Heart left ventricle (tissue), 16 donors: ENCODE results near the gene PUS3. TPM values are rescaled to one million over a fixed set of nuclear protein-coding genes. Genes with fewer than 3 reads are reported as not detected.
"Not testable (repeated sequence)": the region's sequence is repeated elsewhere in the genome, so short reads cannot be mapped to it uniquely, and the experiment has no call there.

ENCODE experiments used
- ATAC-seq, 4 donors: fragments of 200-7000 bp; cut with Tn5 transposase; one replicate each; pipeline ENCODE4 v1.9.1; 2020 to 2022; ENCODE audit warnings: moderate library complexity in 4 of 4, mild to moderate bottlenecking in 3 of 4, moderate number of reproducible peaks in 1 of 4
- DNase-seq, 5 donors: peaks; one replicate each; pipeline ENCODE4 v3.0.0-alpha.2; 2020
- H3K27ac ChIP-seq, 12 donors: fragments of 200-600 bp; sonication (generic) in 4 of 12; one replicate each; pipeline versions ENCODE4 v1.5.0 to v1.8.0; 2016 to 2022; ENCODE audit warnings: mild to moderate bottlenecking in 2 of 12
- H3K27me3 ChIP-seq, 9 donors: fragments of 200-600 bp; sonication (generic) in 2 of 9; one replicate each; pipeline versions ENCODE4 v1.5.1 to v1.8.0; 2016 to 2022; ENCODE audit warnings: mild to moderate bottlenecking in 3 of 9
- H3K36me3 ChIP-seq, 9 donors: fragments of 200-600 bp; sonication (generic) in 2 of 9; one replicate each; pipeline versions ENCODE4 v1.5.0 to v1.8.0; 2018 to 2022; ENCODE audit warnings: mild to moderate bottlenecking in 2 of 9
- H3K4me1 ChIP-seq, 12 donors: fragments of 200-600 bp; sonication (generic) in 4 of 12; one replicate each; pipeline versions ENCODE4 v1.5.0 to v1.8.0; 2016 to 2022; ENCODE audit warnings: mild to moderate bottlenecking in 3 of 12
- H3K4me3 ChIP-seq, 12 donors: fragments of 200-600 bp; sonication (generic) in 4 of 12; one replicate each; pipeline versions ENCODE4 v1.5.0 to v1.8.0; 2017 to 2022; ENCODE audit warnings: mild to moderate bottlenecking in 9 of 12, moderate library complexity in 4 of 12
- H3K9me3 ChIP-seq, 12 donors: fragments of 200-600 bp; sonication (generic) in 4 of 12; one replicate each; pipeline versions ENCODE4 v1.5.0 to v1.8.0; 2016 to 2022; ENCODE audit warnings: mild to moderate bottlenecking in 1 of 12
- POLR2A ChIP-seq, 2 donors: fragments of 450-650 bp; IDR thresholded peaks; one replicate each; pipeline ENCODE4 v1.6.1; 2017; ENCODE audit warnings: antibody characterized with exemption in 2 of 2, mild to moderate bottlenecking in 2 of 2, moderate library complexity in 2 of 2
- WGBS, 4 donors: extraction: QIAGEN DNeasy Blood & Tissue Kit in 2 of 4; methylation state at CpG; one replicate each; pipeline versions ENCODE4 v1.1.5 to v1.1.7; 2013 to 2018; 5-methylcytosine and 5-hydroxymethylcytosine counted together
- intact Hi-C, 10 donors: fragments of 100-400 bp; cut with DNase I; formaldehyde crosslinking; loops; one replicate each; pipeline versions ENCODE4 v1.11.1 to v1.14.2; 2022
- polyA plus RNA-seq, 2 donors: library from polyadenylated mRNA; stranded (reverse); fragments of 200-250 nt; gene quantifications; one replicate each; pipeline ENCODE4 v1.2.3, GENCODE V29; 2013
- total RNA-seq, 9 donors: library from RNA; depleted of rRNA in 2 of 9; stranded (reverse); fragments of >200 nt in 2 of 9; fragmentation: NEBNext Ultra II Directional in 3 of 9; extraction: Animal tissue kit (Norgen Biotek cat#: 25700) in 3 of 9; gene quantifications; one replicate each; pipeline versions ENCODE4 v1.1.0 to v1.2.4, GENCODE V29; 2016 to 2023
- TF ChIP-seq, protein P1 (sequence below), 12 donors: fragments of 200-600 bp; sonication (generic) in 4 of 12; IDR thresholded peaks; one replicate each; pipeline versions ENCODE4 v1.5.0 to v1.8.0; 2018 to 2022; ENCODE audit warnings: antibody characterized with exemption in 12 of 12, mild to moderate bottlenecking in 5 of 12
- donor health status: ischemic (EF 13 %, LVEDD 7.1; RV severe dilation, severe dysfunction).
- donor health status: healthy with polysubstance abuse.
- donor health status: DM: no; HTN: yes; CAD: no.
- donor health status: DM: no; HTN: no; CAD: no.
- donor health status: ischemic (EF 25% LVEDD 6.9; RV normal size, moderate dysfunction).
- donor health status: ischemic (EF 25% LVEDD 5.7; RV mildly dilated, moderate dysfunction).
- donor health status: healthy.
- donor health status: DM: yes; HTN: yes; CAD: no.
- donor health status: ischemic (EF 35%, LVEDD 5.7; RV mildly dilated, moderate dysfunction).
- donor health status: nonischemic (EF 11% LVEDD 7.7; RV severe dilation, severe dysfunction).
- donor health status: DM: yes; HTN: yes; CAD: no.
- donor health status: PGD.
- donor health status: ischemic (EF 29% LVEDD 5.4; RV normal size, mild dysfunction).
- donor health status: nonischemic (EF 23%, LVEDD 6.1; RV moderate dilation, normal function).

Gene PUS3
- total and polyA plus RNA-seq, 11 donors: 5.4 to 11.0 (median 8.3) TPM

DNA sequence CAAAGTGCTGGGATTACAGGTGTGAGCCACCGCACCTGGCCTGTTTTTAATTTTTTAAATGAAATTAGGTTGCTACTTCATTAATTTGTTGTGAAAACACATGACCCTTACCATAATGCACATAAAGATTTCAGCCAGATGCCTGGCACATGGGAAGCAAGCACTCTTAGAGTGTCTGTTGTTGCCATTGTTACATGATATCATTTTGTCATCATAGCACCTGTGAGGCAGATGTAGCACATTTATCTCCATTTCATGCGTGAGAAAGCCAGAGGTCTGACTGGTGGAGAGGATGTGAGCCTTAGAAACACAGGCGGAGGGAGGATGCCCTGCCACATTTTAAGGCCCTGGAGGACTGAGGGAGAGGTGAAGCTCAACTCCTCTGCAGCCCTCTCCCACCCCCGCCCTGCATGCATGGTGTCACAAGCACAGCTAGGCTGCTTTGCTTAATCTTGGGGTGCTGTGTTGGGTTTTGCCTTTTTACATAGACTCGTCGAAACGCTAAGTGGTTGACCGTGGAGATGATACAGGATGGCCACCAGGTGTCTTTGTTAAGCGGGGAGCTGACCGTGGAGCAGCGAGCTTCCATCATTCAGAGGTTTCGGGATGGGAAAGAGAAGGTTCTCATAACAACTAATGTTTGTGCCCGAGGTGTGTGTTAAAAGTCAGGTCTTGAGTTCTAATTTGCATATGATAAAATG is 15.3 kb upstream of the PUS3 start:
- TF ChIP-seq, protein P1, sequence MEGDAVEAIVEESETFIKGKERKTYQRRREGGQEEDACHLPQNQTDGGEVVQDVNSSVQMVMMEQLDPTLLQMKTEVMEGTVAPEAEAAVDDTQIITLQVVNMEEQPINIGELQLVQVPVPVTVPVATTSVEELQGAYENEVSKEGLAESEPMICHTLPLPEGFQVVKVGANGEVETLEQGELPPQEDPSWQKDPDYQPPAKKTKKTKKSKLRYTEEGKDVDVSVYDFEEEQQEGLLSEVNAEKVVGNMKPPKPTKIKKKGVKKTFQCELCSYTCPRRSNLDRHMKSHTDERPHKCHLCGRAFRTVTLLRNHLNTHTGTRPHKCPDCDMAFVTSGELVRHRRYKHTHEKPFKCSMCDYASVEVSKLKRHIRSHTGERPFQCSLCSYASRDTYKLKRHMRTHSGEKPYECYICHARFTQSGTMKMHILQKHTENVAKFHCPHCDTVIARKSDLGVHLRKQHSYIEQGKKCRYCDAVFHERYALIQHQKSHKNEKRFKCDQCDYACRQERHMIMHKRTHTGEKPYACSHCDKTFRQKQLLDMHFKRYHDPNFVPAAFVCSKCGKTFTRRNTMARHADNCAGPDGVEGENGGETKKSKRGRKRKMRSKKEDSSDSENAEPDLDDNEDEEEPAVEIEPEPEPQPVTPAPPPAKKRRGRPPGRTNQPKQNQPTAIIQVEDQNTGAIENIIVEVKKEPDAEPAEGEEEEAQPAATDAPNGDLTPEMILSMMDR (IDR thresholded peaks at IDR 0.05): no peak
- TF ChIP-seq POLR2A (IDR thresholded peaks at IDR 0.05): no peak
- WGBS, 4 donors: 74 to 79% (median 78%) methylated on average over 13 of the region's 13 CpGs
- intact Hi-C loops: no loop called here

GRCh38 chr11:125916683-125917347 is 13.8 kb upstream of the PUS3 start:
- DNase-seq: no peak
- WGBS, 4 donors: 73 to 81% (median 75%) methylated on average over 12 of the region's 12 CpGs

More for the DNA sequence above, 15.3 kb upstream of the PUS3 start:
- Histone ChIP-seq H3K9me3 (no peaks in the 10 kb centered on the region), H3K4me3 (no peak overlapping the region), H3K27ac (no peak overlapping the region), H3K4me1 (no peaks in the 10 kb centered on the region), H3K27me3 (peaks cover 0 to 29% (median 3%) of the 10 kb centered on the region in 9 donors), H3K36me3 (no peaks in the 10 kb centered on the region)
- ATAC-seq (no peak), DNase-seq (no peak)

GRCh38 chr11:125914601-125915000 is 11.6 kb upstream of the PUS3 start:
- H3K9me3 ChIP-seq, ATAC-seq, H3K4me1 ChIP-seq, H3K4me3 ChIP-seq, H3K36me3 ChIP-seq, intact Hi-C loops, DNase-seq, H3K27ac ChIP-seq: not testable (repeated sequence)
- WGBS, 4 donors: 72 to 84% (median 74%) methylated on average over 3 of the region's 3 CpGs
- H3K27me3 ChIP-seq: peaks cover 0 to 27% (median 2%) of the 10 kb centered on the region in 9 donors

More at GRCh38 chr11:125916683-125917347, 13.8 kb upstream of the PUS3 start:
- Histone ChIP-seq H3K27me3 (peaks cover 0 to 34% (median 3%) of the 10 kb centered on the region in 9 donors), H3K4me3 (no peak overlapping the region), H3K4me1 (no peaks in the 10 kb centered on the region), H3K27ac (no peak overlapping the region), H3K9me3 (no peaks in the 10 kb centered on the region), H3K36me3 (no peaks in the 10 kb centered on the region)
- no peak for ATAC-seq
- TF ChIP-seq POLR2A (IDR thresholded peaks at IDR 0.05): no peak
- TF ChIP-seq, protein P1 (IDR thresholded peaks at IDR 0.05): no peak
- intact Hi-C loops: no loop called here

- no peak for TF ChIP-seq POLR2A (IDR thresholded peaks at IDR 0.05)
- TF ChIP-seq, protein P1 (IDR thresholded peaks at IDR 0.05): no peak
- H3K36me3 ChIP-seq: no peaks in the 10 kb centered on the region
- no peaks in the 10 kb centered on the region for H3K4me1 ChIP-seq
- intact Hi-C loops: no loop called here
- no peak overlapping the region for H3K4me3 ChIP-seq
- 69 to 76% (median 71%) methylated on average over 8 of the region's 8 CpGs for WGBS, 4 donors
- no peak overlapping the region for H3K27ac ChIP-seq
- H3K27me3 ChIP-seq: peaks cover 0 to 24% (median 0%) of the 10 kb centered on the region in 9 donors
- ATAC-seq (no peak), DNase-seq (no peak)
- H3K9me3 ChIP-seq: no peaks in the 10 kb centered on the region
Measured at GRCh38 chr11:125910226-125910849, 7.3 kb upstream of the PUS3 start.
